ENCODE results near the gene STPG1.
A peak's percentile ranks its signal among the peaks of the same experiment; 100 is the strongest.

The STPG1 gene

GRCh38 chr1:24317081-24317480 is 96.5 kb downstream of the STPG1 start:
- WGBS: 82% methylated on average over 5 of the region's 6 CpGs
- Histone ChIP-seq H2BK12ac (ENCODE audit: low read length in 2 of 2) (no peak overlapping the region), H2AK5ac (ENCODE audit: low read length, severe bottlenecking) (no peak overlapping the region), H3K27me3 (ENCODE audit: control insufficient read depth in 1 of 2, insufficient read depth in 1 of 2, low read length in 2 of 2) (peaks cover 49 to 67% of the 10 kb centered on the region in 2 experiments), H3K4me2 (ENCODE audit: low read length, poor library complexity, severe bottlenecking) (no peak overlapping the region), H2BK120ac (ENCODE audit: low read depth, low read length) (no peak overlapping the region), H3K4me3 (ENCODE audit: insufficient read depth in 1 of 2, low read depth in 1 of 2, low read length in 2 of 2) (no peak overlapping the region), H2AFZ (ENCODE audit: low read depth, low read length) (no peak overlapping the region), H3K4ac (ENCODE audit: low read depth in 1 of 2, low read length in 2 of 2) (no peak overlapping the region), H3K23ac (ENCODE audit: low read length in 2 of 2) (no peak overlapping the region), H2BK15ac (ENCODE audit: low read depth, poor library complexity, severe bottlenecking) (no peak overlapping the region), H3K9ac (ENCODE audit: low read length) (no peak overlapping the region), H3K27ac (ENCODE audit: low read length, poor library complexity, severe bottlenecking) (no peak overlapping the region), H4K91ac (ENCODE audit: low read length) (no peak overlapping the region), H3K14ac (ENCODE audit: low read length in 2 of 2) (no peak overlapping the region), H2BK5ac (ENCODE audit: low read depth, low read length, poor library complexity, severe bottlenecking) (no peak overlapping the region), H3K4me1 (ENCODE audit: control insufficient read depth, insufficient read depth, low read depth, low read length) (peaks cover 22% of the 10 kb centered on the region), H3K36me3 (ENCODE audit: control insufficient read depth in 1 of 2, insufficient read depth in 2 of 2, low read depth in 1 of 2, low read length in 2 of 2) (no peaks in the 10 kb centered on the region), H3K79me1 (replicated peaks; ENCODE audit: low read length, poor library complexity, severe bottlenecking) (no peaks in the 10 kb centered on the region), H3K9me3 (ENCODE audit: control insufficient read depth, low read length) (no peaks in the 10 kb centered on the region), H4K8ac (ENCODE audit: low read length) (no peak overlapping the region), H3K18ac (ENCODE audit: low read depth in 1 of 2, low read length in 2 of 2) (no peak overlapping the region)
- DNase-seq: no peak

GRCh38 chr1:24316645-24317044 is 96.9 kb downstream of the STPG1 start:
- H2BK5ac ChIP-seq (ENCODE audit: low read depth, low read length, poor library complexity, severe bottlenecking): no peak overlapping the region
- H3K9ac ChIP-seq (ENCODE audit: low read length): no peak overlapping the region
- H3K27me3 ChIP-seq (ENCODE audit: control insufficient read depth in 1 of 2, insufficient read depth in 1 of 2, low read length in 2 of 2): peaks cover 49 to 66% of the 10 kb centered on the region in 2 experiments
- no peak overlapping the region for H3K14ac ChIP-seq (ENCODE audit: low read length in 2 of 2)
- H2BK15ac ChIP-seq (ENCODE audit: low read depth, poor library complexity, severe bottlenecking): no peak overlapping the region
- peak overlapping the region in 1 of 2 experiments; percentile 31 for H3K23ac ChIP-seq (ENCODE audit: low read length in 2 of 2)
- no peak overlapping the region for H3K18ac ChIP-seq (ENCODE audit: low read depth in 1 of 2, low read length in 2 of 2)
- no peak overlapping the region for H2AFZ ChIP-seq (ENCODE audit: low read depth, low read length)
- no peaks in the 10 kb centered on the region for H3K79me1 ChIP-seq (replicated peaks; ENCODE audit: low read length, poor library complexity, severe bottlenecking)
- peaks cover 17% of the 10 kb centered on the region for H3K4me1 ChIP-seq (ENCODE audit: control insufficient read depth, insufficient read depth, low read depth, low read length)
- H3K9me3 ChIP-seq (ENCODE audit: control insufficient read depth, low read length): no peaks in the 10 kb centered on the region
- H3K27ac ChIP-seq (ENCODE audit: low read length, poor library complexity, severe bottlenecking): no peak overlapping the region
- H2BK120ac ChIP-seq (ENCODE audit: low read depth, low read length): no peak overlapping the region
- no peaks in the 10 kb centered on the region for H3K36me3 ChIP-seq (ENCODE audit: control insufficient read depth in 1 of 2, insufficient read depth in 2 of 2, low read depth in 1 of 2, low read length in 2 of 2)
- no peak overlapping the region for H2AK5ac ChIP-seq (ENCODE audit: low read length, severe bottlenecking)
- no peak overlapping the region for H4K8ac ChIP-seq (ENCODE audit: low read length)
- H3K4me3 ChIP-seq (ENCODE audit: insufficient read depth in 1 of 2, low read depth in 1 of 2, low read length in 2 of 2): no peak overlapping the region
- 76% methylated on average over 3 of the region's 3 CpGs for WGBS
- H3K4ac ChIP-seq (ENCODE audit: low read depth in 1 of 2, low read length in 2 of 2): peak overlapping the region in 1 of 2 experiments; percentile 6
- H3K4me2 ChIP-seq (ENCODE audit: low read length, poor library complexity, severe bottlenecking): no peak overlapping the region
- no peak overlapping the region for H4K91ac ChIP-seq (ENCODE audit: low read length)
- H2BK12ac ChIP-seq (ENCODE audit: low read length in 2 of 2): no peak overlapping the region
- DNase-seq: no peak

GRCh38 chr1:24315391-24315790 is 98.2 kb downstream of the STPG1 start:
- DNase-seq: no peak
- H3K4me3 ChIP-seq (ENCODE audit: insufficient read depth in 1 of 2, low read depth in 1 of 2, low read length in 2 of 2): no peak overlapping the region
- no peaks in the 10 kb centered on the region for H3K36me3 ChIP-seq (ENCODE audit: control insufficient read depth in 1 of 2, insufficient read depth in 2 of 2, low read depth in 1 of 2, low read length in 2 of 2)
- peaks cover 39 to 54% of the 10 kb centered on the region in 2 experiments for H3K27me3 ChIP-seq (ENCODE audit: control insufficient read depth in 1 of 2, insufficient read depth in 1 of 2, low read length in 2 of 2)
- WGBS: 79% methylated on average over 5 of the region's 6 CpGs
- no peak overlapping the region for H2BK120ac ChIP-seq (ENCODE audit: low read depth, low read length)
- H2BK15ac ChIP-seq (ENCODE audit: low read depth, poor library complexity, severe bottlenecking): peak overlapping the region; percentile 9
- peak overlapping the region; percentile 23 to 25 for H2BK12ac ChIP-seq (ENCODE audit: low read length in 2 of 2)
- no peak overlapping the region for H3K14ac ChIP-seq (ENCODE audit: low read length in 2 of 2)
- no peak overlapping the region for H4K8ac ChIP-seq (ENCODE audit: low read length)
- peaks cover 11% of the 10 kb centered on the region for H3K4me1 ChIP-seq (ENCODE audit: control insufficient read depth, insufficient read depth, low read depth, low read length)
- H3K18ac ChIP-seq (ENCODE audit: low read depth in 1 of 2, low read length in 2 of 2): no peak overlapping the region
- H3K4ac ChIP-seq (ENCODE audit: low read depth in 1 of 2, low read length in 2 of 2): no peak overlapping the region
- H3K4me2 ChIP-seq (ENCODE audit: low read length, poor library complexity, severe bottlenecking): no peak overlapping the region
- H3K79me1 ChIP-seq (replicated peaks; ENCODE audit: low read length, poor library complexity, severe bottlenecking): no peaks in the 10 kb centered on the region
- H3K9ac ChIP-seq (ENCODE audit: low read length): no peak overlapping the region
- no peak overlapping the region for H3K23ac ChIP-seq (ENCODE audit: low read length in 2 of 2)
- H2BK5ac ChIP-seq (ENCODE audit: low read depth, low read length, poor library complexity, severe bottlenecking): no peak overlapping the region
- no peaks in the 10 kb centered on the region for H3K9me3 ChIP-seq (ENCODE audit: control insufficient read depth, low read length)
- no peak overlapping the region for H2AK5ac ChIP-seq (ENCODE audit: low read length, severe bottlenecking)
- no peak overlapping the region for H4K91ac ChIP-seq (ENCODE audit: low read length)
- no peak overlapping the region for H2AFZ ChIP-seq (ENCODE audit: low read depth, low read length)
- H3K27ac ChIP-seq (ENCODE audit: low read length, poor library complexity, severe bottlenecking): no peak overlapping the region

GRCh38 chr1:24311741-24312140 is 101.8 kb downstream of the STPG1 start:
- Histone ChIP-seq H2AK5ac (ENCODE audit: low read length, severe bottlenecking) (no peak overlapping the region), H4K91ac (ENCODE audit: low read length) (no peak overlapping the region), H3K14ac (ENCODE audit: low read length in 2 of 2) (no peak overlapping the region), H2BK12ac (ENCODE audit: low read length in 2 of 2) (no peak overlapping the region), H3K18ac (ENCODE audit: low read depth in 1 of 2, low read length in 2 of 2) (no peak overlapping the region), H2BK15ac (ENCODE audit: low read depth, poor library complexity, severe bottlenecking) (no peak overlapping the region), H3K4me3 (ENCODE audit: insufficient read depth in 1 of 2, low read depth in 1 of 2, low read length in 2 of 2) (no peak overlapping the region), H3K4ac (ENCODE audit: low read depth in 1 of 2, low read length in 2 of 2) (no peak overlapping the region), H3K23ac (ENCODE audit: low read length in 2 of 2) (no peak overlapping the region), H3K36me3 (ENCODE audit: control insufficient read depth in 1 of 2, insufficient read depth in 2 of 2, low read depth in 1 of 2, low read length in 2 of 2) (no peaks in the 10 kb centered on the region), H3K9ac (ENCODE audit: low read length) (no peak overlapping the region), H3K4me1 (ENCODE audit: control insufficient read depth, insufficient read depth, low read depth, low read length) (peaks cover 3% of the 10 kb centered on the region), H2BK120ac (ENCODE audit: low read depth, low read length) (no peak overlapping the region), H2AFZ (ENCODE audit: low read depth, low read length) (no peak overlapping the region), H3K9me3 (ENCODE audit: control insufficient read depth, low read length) (no peaks in the 10 kb centered on the region), H3K27me3 (ENCODE audit: control insufficient read depth in 1 of 2, insufficient read depth in 1 of 2, low read length in 2 of 2) (peaks cover 8 to 31% of the 10 kb centered on the region in 2 experiments), H2BK5ac (ENCODE audit: low read depth, low read length, poor library complexity, severe bottlenecking) (no peak overlapping the region), H3K79me1 (replicated peaks; ENCODE audit: low read length, poor library complexity, severe bottlenecking) (no peaks in the 10 kb centered on the region), H3K27ac (ENCODE audit: low read length, poor library complexity, severe bottlenecking) (no peak overlapping the region), H4K8ac (ENCODE audit: low read length) (no peak overlapping the region), H3K4me2 (ENCODE audit: low read length, poor library complexity, severe bottlenecking) (no peak overlapping the region)
- no peak for DNase-seq
- WGBS: 100% methylated on average over 1 of the region's 1 CpG
